ENCODE data around the gene PPP1R14B.

PPP1R14B gene

DNA sequence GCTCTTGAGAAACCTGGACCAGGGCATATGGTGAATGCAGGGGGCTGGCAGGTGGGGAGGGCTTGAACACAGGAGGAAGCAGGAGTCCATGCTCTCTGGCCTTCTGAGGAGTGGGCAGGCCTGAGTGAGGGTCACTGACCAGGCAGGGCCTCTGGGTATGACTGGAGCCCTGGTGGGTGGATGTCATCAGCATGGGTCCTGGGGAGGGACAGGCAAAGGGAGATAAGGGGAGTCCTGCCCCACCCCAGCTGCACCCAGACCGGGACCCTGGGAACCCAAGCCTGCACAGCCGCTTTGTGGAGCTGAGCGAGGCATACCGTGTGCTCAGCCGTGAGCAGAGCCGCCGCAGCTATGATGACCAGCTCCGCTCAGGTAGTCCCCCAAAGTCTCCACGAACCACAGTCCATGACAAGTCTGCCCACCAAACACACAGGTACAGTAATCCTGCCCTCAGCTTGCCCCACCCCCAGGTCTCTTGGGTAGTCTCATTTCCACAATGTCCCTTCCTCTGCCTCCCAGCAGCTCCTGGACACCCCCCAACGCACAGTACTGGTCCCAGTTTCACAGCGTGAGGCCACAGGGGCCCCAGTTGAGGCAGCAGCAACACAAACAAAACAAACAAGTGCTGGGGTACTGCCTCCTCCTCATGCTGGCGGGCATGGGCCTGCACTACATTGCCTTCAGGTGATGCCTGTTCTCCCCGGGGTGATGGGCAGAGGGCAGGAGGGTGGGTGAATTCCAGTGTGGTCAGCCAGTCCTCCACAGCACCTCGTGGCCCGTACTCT lies 14.4 kb downstream of the PPP1R14B start:
- peaks cover 6% of the 10 kb centered on the region for H3K4me1 ChIP-seq (ENCODE audit: low read length)
- DNase-seq: no peak
- no peak overlapping the region for H3K9ac ChIP-seq (ENCODE audit: low read length)
- H3K79me2 ChIP-seq (ENCODE audit: low read length): peaks cover 20% of the 10 kb centered on the region
- H3K36me3 ChIP-seq (replicated peaks; ENCODE audit: insufficient read depth, low read length): no peaks in the 10 kb centered on the region
- TF ChIP-seq EZH2 (optimal IDR thresholded peaks at IDR 0.05; ENCODE audit: low read depth, low read length) (no peak), EZH2phosphoT487 (IDR thresholded peaks at IDR 0.05; ENCODE audit: low read length) (no peak), CTCF (IDR thresholded peaks at IDR 0.05; ENCODE audit: low read length) (no peak)
- H3K4me2 ChIP-seq (ENCODE audit: low read depth, low read length): no peak overlapping the region
- no peak overlapping the region for H3K4me3 ChIP-seq (ENCODE audit: low read length)
- no peaks in the 10 kb centered on the region for H3K27me3 ChIP-seq (replicated peaks; ENCODE audit: insufficient read depth, low read length)
- no peak overlapping the region for H2AFZ ChIP-seq (ENCODE audit: low read length)
- peaks cover 10% of the 10 kb centered on the region for H3F3A ChIP-seq (ENCODE audit: insufficient read depth, low read length)
- H3K9me2 ChIP-seq (replicated peaks; ENCODE audit: insufficient read depth, low read length): no peaks in the 10 kb centered on the region
- H4K20me1 ChIP-seq (ENCODE audit: insufficient read depth, low read length): no peaks in the 10 kb centered on the region
- H3K27ac ChIP-seq (ENCODE audit: low read length): no peak overlapping the region
- H3K9me3 ChIP-seq (replicated peaks; ENCODE audit: insufficient read depth, low read length): no peaks in the 10 kb centered on the region

- Histone ChIP-seq H3K9me3 (replicated peaks; ENCODE audit: insufficient read depth, low read length) (no peaks in the 10 kb centered on the region), H4K20me1 (ENCODE audit: insufficient read depth, low read length) (no peaks in the 10 kb centered on the region), H3K4me2 (ENCODE audit: low read depth, low read length) (no peak overlapping the region), H3F3A (ENCODE audit: insufficient read depth, low read length) (peaks cover 10% of the 10 kb centered on the region), H2AFZ (ENCODE audit: low read length) (no peak overlapping the region), H3K27me3 (replicated peaks; ENCODE audit: insufficient read depth, low read length) (no peaks in the 10 kb centered on the region), H3K79me2 (ENCODE audit: low read length) (peaks cover 29% of the 10 kb centered on the region), H3K9me2 (replicated peaks; ENCODE audit: insufficient read depth, low read length) (no peaks in the 10 kb centered on the region), H3K4me3 (ENCODE audit: low read length) (no peak overlapping the region), H3K4me1 (ENCODE audit: low read length) (peaks cover 14% of the 10 kb centered on the region), H3K27ac (ENCODE audit: low read length) (no peak overlapping the region), H3K9ac (ENCODE audit: low read length) (no peak overlapping the region), H3K36me3 (replicated peaks; ENCODE audit: insufficient read depth, low read length) (no peaks in the 10 kb centered on the region)
- no peak for TF ChIP-seq EZH2phosphoT487 (IDR thresholded peaks at IDR 0.05; ENCODE audit: low read length)
- no peak for TF ChIP-seq EZH2 (optimal IDR thresholded peaks at IDR 0.05; ENCODE audit: low read depth, low read length)
- DNase-seq: no peak
These were observed 15.2 kb downstream of the PPP1R14B start for GRCh38 chr11:64231546-64231945.

- no peaks in the 10 kb centered on the region for H4K20me1 ChIP-seq (ENCODE audit: insufficient read depth, low read length)
- no peaks in the 10 kb centered on the region for H3K36me3 ChIP-seq (replicated peaks; ENCODE audit: insufficient read depth, low read length)
- H3K4me3 ChIP-seq (ENCODE audit: low read length): peak overlapping the region; percentile 97
- peaks cover 31% of the 10 kb centered on the region for H3K79me2 ChIP-seq (ENCODE audit: low read length)
- H3K4me1 ChIP-seq (ENCODE audit: low read length): peaks cover 14% of the 10 kb centered on the region
- DNase-seq: no peak
- peak overlapping the region; percentile 89 for H3K9ac ChIP-seq (ENCODE audit: low read length)
- H3F3A ChIP-seq (ENCODE audit: insufficient read depth, low read length): peaks cover 10% of the 10 kb centered on the region
- no peaks in the 10 kb centered on the region for H3K9me2 ChIP-seq (replicated peaks; ENCODE audit: insufficient read depth, low read length)
- peak overlapping the region; percentile 78 for H2AFZ ChIP-seq (ENCODE audit: low read length)
- H3K9me3 ChIP-seq (replicated peaks; ENCODE audit: insufficient read depth, low read length): no peaks in the 10 kb centered on the region
- peak overlapping the region; percentile 51; the same call in 1 of the 2 replicates for H3K27ac ChIP-seq (ENCODE audit: low read length)
- H3K27me3 ChIP-seq (replicated peaks; ENCODE audit: insufficient read depth, low read length): no peaks in the 10 kb centered on the region
- peak overlapping the region; percentile 85 for H3K4me2 ChIP-seq (ENCODE audit: low read depth, low read length)
- TF ChIP-seq CTCF (IDR thresholded peaks at IDR 0.05; ENCODE audit: low read length): no peak
These were observed 15.8 kb downstream of the PPP1R14B start for GRCh38 chr11:64230985-64231365.

All from MM.1S (cell line).